Activated CD8-positive, alpha-beta memory T cell treated with anti-CD3 and anti-CD28 coated beads, Interleukin-2, amount 50 U/mL, for 24 hours (primary cell): ENCODE results near the gene SLC2A1.
"Not testable (repeated sequence)": the region's sequence is repeated elsewhere in the genome, so short reads cannot be mapped to it uniquely, and the experiment has no call there.

Source experiments
- DNase-seq: peaks from one replicate; pipeline ENCODE4 v3.0.0-alpha.2; 2020; ENCODE audit errors: extremely low read depth

The SLC2A1 gene

DNA sequence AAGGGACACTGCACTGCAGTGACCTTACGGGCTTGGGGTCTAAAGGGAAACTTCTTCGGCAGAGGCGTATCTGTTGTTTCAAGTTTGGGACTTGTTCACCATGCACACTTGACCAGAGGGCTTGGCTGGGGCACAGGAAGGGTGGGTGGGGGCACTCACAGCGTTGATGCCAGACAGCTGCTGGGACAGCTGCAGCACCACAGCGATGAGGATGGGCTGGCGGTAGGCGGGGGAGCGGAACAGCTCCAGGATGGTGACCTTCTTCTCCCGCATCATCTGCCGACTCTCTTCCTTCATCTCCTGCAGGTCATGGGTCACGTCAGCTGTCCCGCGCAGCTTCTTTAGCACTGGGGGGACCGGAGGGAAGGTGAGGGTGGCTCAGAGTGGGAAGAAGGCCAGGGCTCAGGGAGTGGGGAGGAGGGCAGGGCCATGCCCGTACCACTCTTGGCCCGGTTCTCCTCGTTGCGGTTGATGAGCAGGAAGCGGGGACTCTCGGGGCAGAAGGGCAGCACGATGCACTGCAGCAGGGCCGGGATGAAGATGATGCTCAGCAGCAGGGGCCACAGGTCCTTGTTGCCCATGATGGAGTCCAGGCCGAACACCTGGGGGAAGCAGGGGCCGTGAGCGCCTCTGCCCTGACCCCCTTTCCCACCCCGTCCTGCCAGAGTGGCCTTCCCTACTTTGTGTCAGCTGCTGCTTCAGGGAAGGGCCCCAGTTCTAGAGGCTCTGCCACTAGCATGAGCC is 29.1 kb downstream of the SLC2A1 start:
- no peak for DNase-seq

DNA sequence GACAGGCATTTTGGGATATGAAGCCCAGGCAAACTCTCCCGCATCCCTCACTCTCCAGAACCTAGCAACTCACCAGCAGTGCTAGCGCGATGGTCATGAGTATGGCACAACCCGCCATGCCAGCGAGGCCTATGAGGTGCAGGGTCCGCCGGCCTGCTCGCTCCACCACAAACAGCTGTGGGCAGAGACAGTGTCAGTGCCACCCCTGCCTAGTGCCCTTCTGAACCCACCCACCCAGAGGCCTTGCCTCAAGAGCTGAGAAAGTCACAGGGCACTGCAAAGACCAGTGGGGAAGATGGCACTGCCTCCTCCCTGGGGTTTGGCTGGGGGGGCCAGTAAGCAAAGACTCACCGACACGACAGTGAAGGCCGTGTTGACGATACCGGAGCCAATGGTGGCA is 29.8 kb downstream of the SLC2A1 start:
- DNase-seq = no peak

DNA sequence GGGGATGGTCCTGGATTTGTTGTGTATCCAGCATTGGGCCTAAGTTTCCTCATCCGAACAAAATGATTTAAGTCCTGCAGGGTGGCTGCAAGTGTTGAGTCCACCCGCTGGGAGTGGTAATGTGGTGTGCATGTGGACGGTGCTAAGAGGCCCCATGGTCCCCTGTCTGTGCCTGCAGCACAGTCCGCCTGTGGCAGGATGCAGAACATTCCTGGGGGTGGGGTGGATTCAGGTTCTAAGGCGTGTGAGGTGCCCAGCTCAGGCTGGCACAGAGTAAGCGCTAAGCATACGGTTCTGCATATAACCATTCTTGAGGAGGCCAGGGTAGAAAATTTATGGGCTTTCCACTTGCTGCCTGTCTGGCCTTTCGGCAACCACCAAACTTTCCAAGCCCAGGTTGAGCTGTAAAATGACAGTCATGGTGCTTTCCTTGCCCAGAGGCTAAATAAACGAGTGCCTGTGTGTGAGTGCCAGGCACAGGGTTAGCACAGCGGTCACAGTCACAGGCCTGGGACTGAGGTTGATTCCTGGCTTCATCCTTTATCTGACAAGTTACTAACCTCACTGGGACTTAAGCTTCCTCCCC is 30.7 kb downstream of the SLC2A1 start:
- DNase-seq = no peak

DNA sequence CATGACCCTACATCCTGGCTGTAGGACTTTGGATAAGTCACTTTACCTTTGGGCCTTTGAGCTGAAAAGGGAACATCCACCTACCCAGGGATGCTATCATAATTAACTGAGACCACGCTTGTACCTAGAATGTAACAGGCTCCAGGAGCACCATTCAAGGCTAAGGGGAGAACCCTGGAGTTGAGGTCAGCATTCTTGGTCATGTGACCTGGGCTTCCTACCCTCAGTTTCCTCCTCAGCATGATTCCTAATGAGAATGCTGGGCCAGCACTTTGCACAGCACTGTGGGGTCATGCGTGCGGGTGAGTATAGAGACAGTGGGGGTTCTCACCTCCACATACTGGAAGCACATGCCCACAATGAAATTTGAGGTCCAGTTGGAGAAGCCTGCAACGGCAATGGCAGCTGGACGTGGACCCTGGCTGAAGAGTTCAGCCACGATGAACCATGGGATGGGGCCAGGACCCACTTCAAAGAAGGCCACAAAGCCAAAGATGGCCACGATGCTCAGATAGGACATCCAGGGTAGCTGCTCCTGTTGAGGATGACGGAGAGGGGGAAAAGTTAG is 31.3 kb downstream of the SLC2A1 start:
- no peak for DNase-seq

DNA sequence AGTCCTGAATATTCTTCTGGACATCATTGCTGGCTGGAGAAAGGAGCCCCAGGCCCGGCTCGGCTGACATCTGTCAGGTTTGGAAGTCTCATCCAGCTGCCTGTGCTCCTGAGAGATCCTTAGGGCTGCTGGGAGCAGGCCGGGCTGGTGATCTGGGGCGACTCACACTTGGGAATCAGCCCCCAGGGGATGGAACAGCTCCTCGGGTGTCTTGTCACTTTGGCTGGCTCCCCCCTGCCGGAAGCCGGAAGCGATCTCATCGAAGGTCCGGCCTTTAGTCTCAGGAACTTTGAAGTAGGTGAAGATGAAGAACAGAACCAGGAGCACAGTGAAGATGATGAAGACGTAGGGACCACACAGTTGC is 31.8 kb downstream of the SLC2A1 start:
- no peak for DNase-seq

DNA sequence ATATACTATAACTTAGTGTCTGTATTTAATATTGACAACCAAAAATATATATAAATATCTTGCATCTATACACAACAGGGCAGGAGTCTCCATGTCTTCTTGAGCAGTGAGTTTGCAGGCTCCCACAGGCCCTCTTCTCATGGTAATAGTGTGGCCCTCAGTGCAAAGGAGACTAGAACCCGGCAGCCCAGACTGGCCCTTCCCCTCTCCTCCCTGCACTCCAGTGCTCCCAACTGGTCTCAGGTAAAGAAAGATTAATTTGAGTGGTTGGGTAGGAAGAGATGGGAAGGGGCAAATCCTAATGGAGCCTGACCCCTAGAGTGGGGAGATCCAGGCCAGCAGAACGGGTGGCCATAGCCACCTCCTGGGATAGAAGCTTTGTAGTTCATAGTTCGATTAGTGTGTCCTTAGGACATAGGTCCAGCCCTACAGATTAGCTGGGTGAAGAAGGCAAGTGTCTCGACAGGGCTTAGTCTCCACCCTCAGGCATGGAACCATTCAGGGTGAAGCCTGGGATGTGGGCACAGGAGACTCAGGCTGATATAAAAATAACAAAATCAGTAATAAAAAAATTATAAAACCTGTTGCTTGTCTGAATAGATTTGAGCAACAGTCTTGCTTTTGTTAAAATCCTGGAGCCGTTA is 32.3 kb downstream of the SLC2A1 start:
- no peak for DNase-seq

DNA sequence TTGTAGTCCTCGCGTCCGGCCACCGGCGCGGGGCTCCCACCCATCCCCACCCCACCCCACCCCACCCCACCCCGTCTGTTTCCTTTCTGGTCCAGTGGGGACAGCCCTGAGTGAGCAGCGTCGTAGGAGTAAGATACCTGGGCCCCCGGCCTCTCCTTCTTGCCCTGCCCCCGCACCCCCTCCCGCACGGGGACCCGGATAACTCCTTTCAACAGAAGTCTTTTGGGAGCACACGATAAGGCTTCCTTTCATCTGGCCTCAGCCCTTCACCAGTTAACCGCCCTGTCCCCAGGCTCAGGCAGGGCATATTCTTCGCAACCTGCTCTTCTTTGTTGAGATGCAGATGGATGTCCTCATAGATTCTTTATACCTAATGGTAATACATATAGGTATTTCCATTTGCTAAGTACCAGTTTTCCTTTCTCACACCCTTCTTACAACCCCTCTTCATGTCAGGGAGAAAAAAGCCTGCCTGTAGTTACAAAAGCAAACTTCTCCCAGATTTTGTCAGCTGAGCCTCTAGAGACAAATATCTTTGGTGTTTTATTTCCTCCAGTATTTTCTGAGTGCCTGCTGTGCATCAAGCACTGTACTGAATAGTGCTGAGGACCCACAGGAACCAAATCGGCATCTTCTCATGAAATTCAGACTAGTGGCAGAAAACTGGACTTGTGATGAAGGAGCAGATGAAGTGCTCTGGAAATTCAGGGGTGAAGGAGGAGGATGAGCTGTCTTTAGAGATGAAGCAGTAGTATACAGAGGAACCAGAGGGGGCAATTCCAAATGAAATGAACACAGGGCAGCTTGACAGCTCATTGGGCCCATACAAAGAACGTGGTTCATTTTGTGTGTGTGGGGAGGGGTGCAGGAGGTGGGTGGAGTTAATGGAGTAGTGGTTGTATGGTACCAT is 33.6 kb downstream of the SLC2A1 start:
- DNase-seq = no peak

DNA sequence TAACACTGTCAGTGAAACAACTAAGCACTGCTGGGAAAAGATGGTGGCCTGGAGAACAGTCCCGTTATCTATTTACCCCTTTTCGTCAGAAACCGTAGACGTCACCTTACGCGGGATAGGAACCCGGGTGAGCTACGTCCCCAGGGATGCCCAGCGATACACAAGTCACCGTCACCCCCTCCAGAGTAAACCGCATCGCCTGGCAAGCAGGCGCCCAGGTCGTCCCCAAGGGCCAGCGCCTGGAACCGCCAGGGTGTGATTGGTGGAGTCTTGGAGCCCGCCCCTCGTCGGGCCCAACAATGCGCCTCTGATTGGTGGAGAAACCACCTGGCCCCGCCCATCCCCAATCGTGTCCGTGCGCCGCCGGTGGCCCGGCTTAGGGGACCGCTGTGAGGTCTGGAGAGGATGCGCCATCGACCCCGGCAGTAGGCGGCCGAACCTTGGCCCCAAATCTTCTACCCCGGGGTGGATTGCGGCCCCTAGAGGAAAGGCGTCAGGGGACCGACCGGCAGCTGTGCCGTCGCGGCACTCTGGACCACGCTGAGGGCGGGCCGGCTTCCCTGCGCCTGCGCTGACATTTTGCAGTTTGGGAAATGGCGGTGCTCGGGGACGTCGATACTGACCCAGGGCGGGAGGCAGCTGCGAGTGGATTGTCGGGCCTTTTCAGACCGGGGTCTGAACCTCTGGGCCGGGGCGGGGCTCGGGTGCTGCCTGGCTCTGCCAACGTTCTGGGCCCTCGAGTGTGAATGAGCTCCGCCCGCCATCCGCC is 34.4 kb downstream of the SLC2A1 start:
- DNase-seq = peak; percentile 80

DNA sequence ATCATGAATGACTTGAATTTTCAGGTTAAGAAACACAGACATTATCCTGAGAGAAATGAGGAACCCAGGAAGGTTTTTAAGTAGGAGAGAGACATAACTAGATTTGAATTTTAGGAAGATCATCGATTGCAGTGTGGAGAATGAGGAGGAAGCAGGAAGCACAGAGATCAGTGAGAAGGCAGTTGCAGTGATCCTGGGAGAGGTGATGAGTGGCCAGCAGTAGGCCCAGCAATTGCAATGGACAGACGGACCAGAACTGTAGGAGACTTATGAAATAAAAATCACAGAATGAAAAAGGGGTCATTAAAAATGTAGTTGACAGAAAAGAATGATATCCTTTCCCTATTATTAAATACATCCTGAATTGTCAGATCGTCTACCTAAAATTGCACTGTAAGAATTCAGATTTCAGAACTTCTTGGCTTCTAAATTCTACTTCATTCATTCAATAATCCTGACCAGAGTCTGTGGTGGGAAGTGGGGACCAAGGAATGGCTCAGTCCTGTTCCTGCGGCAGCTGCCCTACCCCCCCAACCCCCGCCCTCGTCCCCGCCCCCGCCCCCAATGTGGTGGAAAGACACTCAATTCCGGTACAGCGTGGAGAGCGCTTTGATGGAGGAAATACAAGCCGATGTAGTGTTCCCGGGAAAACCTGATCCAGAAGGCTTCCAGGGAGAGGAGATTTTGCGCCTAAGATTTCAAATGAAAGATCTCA is 35.1 kb downstream of the SLC2A1 start:
- DNase-seq = no peak

DNA sequence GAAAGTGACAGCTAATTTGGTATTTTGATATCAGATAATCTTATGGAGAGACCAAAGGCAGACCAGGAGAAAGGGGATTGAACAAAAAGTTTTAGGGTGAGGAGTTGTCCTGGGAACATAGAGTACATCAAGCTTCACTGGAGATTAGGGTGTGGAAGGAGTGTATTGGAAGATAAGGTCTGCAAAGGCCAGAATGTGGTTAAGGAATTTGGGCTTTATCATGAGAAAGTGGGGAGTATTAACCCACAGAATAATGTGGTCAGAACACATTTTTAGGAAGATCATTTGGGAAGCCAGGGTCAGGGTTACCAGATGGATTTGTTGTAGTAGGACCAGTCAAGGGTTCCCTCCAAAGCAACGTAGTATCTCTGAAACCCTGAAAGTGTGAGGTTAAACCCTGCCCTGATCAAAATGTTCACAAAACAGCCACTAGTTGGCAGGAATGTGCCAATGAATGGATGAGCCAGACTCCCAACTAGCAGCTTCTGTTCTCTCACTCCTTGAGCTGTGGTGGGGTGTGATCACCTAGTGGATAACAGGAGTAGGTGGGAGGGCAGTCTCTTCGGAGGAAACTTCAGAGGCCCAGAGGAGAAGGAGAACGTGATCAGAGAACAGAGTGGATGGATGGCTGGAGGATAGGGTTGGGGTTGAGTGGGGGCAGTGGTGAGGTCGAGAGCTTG is 35.8 kb downstream of the SLC2A1 start:
- no peak for DNase-seq

DNA sequence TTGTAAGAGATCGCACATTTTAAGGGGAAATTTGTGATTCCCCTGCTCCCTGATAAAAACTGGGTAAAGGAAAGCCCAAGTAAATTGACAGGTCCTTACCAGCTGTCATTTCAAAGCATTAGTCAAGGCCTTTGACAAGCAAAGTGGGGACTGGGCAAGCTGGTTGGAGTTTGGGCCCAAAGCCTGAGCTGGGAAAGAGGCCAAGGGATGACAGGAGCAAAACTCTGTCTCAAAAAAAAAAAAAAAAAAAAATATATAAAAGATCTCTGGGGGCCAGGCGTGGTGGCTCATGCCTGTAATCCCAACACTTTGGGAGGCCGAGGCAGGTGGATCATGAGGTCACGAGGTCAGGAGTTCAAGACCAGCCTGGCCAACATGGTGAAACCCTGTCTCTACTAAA is 36.9 kb downstream of the SLC2A1 start:
- no peak for DNase-seq

DNA sequence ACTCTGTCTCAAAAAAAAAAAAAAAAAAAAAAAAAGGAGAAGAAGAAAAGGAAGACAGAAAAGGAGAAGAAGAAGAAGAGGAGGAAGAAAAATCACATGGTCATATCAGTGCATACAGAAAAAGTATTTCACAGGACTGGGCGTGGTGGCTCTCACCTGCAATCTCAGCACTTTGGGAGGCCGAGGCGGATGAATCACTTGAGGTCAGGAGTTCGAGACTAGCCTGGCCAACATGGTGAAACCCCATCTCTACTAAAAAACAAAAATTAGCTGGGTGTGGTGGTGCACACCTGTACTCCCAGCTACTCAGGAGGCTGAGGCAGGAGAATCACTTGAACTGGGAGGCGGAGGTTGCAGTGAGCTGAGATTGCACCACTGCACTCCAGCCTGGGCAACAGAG is 39.0 kb downstream of the SLC2A1 start:
- DNase-seq = not testable (repeated sequence)

DNA sequence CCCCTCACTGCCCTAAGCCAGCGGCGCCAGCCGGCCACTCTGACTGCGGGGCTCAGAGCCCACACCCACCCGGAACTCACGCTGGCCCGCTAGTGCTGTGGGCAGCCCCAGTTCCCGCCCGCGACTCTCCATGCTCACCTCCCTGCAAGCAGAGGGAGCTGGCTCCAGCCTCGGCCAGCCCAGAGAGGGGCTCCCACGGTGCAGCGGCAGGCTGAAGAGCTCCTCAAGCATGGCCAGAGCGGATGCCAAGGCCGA is 41.5 kb downstream of the SLC2A1 start:
- DNase-seq = no peak

DNA sequence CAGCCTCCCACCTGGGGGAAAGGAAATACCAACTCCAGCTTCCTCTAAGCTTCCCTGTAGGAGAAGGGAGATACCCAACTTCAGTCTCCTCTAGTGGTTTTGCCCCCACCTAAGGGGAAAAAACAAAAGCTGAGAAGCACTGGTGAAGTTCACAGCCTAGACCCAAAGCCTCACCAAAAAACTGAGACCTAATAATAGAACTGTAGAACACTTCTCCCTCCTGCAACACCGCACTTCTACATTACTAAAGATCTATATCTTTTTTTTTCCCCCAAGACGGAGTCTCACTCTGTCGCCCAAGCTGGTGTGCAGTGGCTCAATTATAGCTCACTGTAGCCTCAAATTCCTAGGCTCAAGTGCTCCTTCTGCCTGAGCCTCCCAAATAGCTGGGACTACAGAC is 43.2 kb downstream of the SLC2A1 start:
- no peak for DNase-seq

DNA sequence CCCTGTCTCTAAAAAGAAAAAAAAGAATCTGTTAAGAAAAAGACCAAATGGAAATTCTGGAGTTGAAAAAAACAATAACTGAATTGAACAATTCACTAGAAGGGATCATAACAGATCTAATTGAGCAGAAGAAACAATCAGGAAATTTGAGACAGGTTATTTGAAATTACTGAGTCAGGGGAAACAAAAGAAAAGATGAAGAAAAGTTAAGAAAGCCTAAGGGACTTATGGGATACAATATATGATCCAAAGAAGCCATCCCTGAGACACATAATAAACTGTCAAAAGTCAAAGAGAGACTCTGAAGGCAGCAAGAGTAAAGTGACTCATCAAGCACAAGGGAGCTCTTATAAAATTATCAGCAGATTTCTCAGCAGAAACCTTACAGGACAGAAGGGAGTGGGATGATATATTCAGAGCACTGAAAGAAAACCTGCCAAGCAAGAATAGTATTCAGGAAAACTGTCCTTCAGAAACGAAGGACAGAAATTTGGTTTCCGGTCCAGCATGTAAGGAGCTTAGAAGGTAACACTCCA is 44.5 kb downstream of the SLC2A1 start:
- DNase-seq = no peak

DNA sequence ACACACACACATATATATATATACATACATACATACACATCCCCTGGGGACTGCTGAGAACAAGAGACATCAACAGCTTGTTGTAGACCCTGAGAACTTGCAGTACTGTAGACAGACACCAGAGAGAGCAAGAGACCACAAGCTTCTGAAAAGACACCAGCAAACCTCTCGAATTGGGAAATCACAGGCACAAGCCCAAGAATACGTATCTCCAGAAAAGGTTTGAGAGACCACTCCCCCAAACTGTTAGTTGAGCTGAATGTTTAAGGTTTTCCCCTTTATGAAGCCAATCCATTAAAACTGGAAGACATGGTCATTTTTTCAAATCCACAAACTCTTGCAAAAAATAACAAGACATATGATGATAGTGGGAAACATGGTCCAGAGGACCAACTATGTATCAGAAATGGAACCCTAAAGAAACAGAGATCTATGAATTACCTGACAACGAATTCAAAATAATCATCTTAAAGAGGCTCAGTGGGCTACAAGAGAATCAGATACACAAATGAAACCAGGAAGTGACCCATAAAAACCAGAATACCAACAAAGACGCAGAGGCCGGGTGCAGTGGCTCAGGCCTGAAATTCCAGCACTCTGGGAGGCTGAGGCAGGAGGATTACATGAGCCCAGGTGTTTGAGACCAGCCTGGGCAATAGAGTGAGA is 45.1 kb downstream of the SLC2A1 start:
- no peak for DNase-seq

DNA sequence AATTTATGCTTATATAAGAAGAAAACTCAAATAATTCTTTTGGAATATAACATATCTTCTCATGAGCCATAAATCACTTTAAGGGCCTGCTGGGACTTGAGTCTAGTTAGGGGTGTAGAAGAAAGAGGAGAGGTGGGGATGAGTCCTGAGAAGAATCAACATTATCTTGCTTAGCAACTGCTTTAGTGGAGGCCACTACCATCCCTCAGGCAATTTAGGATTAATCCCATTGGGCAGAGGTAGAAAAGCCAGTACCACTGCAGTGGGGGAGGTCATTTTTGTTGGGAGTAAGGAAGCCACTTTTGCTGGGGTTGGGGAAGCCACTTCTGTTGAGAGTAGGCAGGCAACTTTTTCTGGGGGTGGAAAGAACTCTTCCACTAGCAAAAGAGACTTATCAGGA is 47.7 kb downstream of the SLC2A1 start:
- DNase-seq = no peak

DNA sequence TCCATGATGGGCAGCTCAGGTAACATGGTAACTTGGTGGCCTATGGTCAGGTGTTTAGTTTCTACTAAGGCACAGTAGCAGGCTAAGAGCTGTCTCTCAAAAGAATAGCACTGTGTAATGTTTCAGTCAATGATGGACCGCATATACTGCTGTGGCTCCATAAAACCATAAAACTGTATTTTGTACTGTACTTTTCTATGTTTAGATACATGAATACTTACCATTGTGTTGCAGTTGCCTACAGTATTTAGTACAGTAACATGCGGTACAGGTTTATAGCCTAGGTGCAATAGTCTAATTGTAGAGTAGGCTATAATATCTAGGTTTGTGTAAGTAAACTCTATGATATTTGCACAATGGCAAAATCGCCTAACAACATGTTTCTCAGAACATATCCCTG is 50.6 kb downstream of the SLC2A1 start:
- DNase-seq = no peak

DNA sequence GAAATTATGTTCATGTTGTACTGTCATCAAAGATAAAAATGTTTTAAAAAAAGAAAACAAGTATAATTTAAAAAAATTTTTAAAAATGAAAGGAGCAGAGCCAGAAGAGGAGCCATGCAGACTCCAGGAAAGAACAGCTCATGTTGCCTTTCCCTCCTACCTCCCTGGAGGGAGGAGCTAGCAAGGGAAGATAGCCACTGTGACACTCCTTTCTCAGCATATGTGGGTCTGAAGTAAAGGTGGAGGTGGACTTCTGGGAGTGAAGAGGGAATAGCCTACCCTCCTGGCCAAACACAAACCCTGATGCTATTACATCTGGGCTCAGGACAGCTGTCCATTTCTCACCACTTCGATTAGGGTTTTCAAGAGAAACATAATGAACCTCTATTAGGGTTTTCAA is 54.2 kb downstream of the SLC2A1 start:
- DNase-seq = no peak
